ENCODE results near the gene AKAP13.

DNA sequence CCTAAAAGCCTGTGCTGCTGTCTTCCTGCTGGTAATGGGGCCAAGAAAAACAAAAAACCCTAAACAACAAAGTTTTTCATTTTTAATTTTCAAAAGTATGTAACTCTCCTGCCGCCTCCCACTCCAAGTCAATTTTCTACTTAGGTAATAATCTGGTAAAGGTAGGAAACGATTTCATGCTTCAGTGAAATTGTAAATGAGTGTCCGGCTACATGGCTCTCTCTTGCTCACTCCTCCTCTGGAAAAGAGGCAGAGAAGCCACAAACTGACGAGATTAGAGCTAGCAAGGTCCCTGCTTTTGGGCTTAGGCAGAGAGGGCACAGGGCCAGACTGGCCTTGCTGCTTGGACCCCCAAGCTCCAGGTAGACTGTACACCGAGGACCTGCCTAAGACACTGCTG, 390.9 kb downstream of the AKAP13 start:
- no peak for TF ChIP-seq EZH2 (IDR thresholded peaks at IDR 0.05; ENCODE audit: borderline replicate concordance, insufficient read depth, low read depth, low read length, poor library complexity, severe bottlenecking)
- TF ChIP-seq, protein P1, sequence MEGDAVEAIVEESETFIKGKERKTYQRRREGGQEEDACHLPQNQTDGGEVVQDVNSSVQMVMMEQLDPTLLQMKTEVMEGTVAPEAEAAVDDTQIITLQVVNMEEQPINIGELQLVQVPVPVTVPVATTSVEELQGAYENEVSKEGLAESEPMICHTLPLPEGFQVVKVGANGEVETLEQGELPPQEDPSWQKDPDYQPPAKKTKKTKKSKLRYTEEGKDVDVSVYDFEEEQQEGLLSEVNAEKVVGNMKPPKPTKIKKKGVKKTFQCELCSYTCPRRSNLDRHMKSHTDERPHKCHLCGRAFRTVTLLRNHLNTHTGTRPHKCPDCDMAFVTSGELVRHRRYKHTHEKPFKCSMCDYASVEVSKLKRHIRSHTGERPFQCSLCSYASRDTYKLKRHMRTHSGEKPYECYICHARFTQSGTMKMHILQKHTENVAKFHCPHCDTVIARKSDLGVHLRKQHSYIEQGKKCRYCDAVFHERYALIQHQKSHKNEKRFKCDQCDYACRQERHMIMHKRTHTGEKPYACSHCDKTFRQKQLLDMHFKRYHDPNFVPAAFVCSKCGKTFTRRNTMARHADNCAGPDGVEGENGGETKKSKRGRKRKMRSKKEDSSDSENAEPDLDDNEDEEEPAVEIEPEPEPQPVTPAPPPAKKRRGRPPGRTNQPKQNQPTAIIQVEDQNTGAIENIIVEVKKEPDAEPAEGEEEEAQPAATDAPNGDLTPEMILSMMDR (IDR thresholded peaks at IDR 0.05), result no peak

All from B cell (primary cell).